GM12865 (cell line): ENCODE measurements around the gene ZNF829.

Experiments used
- DNase-seq: peaks from one replicate; pipeline ENCODE4 v3.0.0; 2010; ENCODE audit warnings: low read depth
- H3K4me3 ChIP-seq: 2 replicates; pipeline ENCODE4 v1.5.1; 2011; ENCODE audit warnings: mild to moderate bottlenecking, low read depth, low read length, control low read depth
- TF ChIP-seq, protein P1 (sequence below): IDR thresholded peaks from 2 replicates; pipeline ENCODE4 v1.5.1; 2011; ENCODE audit warnings: low read length, control low read depth, low read depth, inconsistent platforms; ENCODE audit not compliant: insufficient read depth; ENCODE audit errors: missing control alignments

ZNF829 gene

GRCh38 chr19:36915992-36916830 lies at the start of gene ZNF829, which contains the start of gene ZNF568:
TSS of gene ZNF829 (minus strand) at chr19:36916291. CDS start at chr19:36915167, 1,124 bp downstream.
TSS of gene ZNF568 (plus strand) at chr19:36916332. CDS start at chr19:36922771, 6,439 bp downstream.
- DNase-seq, result peak; percentile 94
- H3K4me3 ChIP-seq, result peak within 1 kb of the TSS; percentile 73
- TF ChIP-seq, protein P1, sequence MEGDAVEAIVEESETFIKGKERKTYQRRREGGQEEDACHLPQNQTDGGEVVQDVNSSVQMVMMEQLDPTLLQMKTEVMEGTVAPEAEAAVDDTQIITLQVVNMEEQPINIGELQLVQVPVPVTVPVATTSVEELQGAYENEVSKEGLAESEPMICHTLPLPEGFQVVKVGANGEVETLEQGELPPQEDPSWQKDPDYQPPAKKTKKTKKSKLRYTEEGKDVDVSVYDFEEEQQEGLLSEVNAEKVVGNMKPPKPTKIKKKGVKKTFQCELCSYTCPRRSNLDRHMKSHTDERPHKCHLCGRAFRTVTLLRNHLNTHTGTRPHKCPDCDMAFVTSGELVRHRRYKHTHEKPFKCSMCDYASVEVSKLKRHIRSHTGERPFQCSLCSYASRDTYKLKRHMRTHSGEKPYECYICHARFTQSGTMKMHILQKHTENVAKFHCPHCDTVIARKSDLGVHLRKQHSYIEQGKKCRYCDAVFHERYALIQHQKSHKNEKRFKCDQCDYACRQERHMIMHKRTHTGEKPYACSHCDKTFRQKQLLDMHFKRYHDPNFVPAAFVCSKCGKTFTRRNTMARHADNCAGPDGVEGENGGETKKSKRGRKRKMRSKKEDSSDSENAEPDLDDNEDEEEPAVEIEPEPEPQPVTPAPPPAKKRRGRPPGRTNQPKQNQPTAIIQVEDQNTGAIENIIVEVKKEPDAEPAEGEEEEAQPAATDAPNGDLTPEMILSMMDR, result peak; percentile 59

DNA sequence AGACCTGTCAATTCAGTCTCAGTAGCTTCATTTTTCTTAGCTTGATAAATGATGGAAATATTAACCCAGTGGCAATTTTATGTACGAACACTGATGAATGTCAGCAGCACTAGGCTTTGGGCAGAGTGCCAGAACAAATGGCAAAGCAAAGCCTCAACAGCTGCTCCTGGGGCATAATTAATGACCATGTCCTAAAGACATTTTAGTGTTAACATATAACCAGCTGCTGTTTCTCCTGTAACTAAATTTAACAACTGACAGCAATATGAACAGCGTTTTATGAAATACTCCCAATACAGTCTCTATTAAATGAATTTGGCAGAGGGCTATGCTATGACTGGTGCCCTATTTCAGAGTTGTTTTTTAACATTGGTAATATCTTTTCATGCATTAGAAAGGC lies 47.2 kb upstream of the ZNF829 start:
- no peak for DNase-seq
- no peak overlapping the region for H3K4me3 ChIP-seq
- TF ChIP-seq, protein P1, result no peak

- DNase-seq, result no peak
- H3K4me3 ChIP-seq, result no peak overlapping the region
- TF ChIP-seq, protein P1, result no peak
Measured at GRCh38 chr19:36962346-36962745, 46.3 kb upstream of the ZNF829 start.

- no peak overlapping the region for H3K4me3 ChIP-seq
- TF ChIP-seq, protein P1, result no peak
- no peak for DNase-seq
Measured at GRCh38 chr19:36950335-36951119, 34.4 kb upstream of the ZNF829 start.

DNA sequence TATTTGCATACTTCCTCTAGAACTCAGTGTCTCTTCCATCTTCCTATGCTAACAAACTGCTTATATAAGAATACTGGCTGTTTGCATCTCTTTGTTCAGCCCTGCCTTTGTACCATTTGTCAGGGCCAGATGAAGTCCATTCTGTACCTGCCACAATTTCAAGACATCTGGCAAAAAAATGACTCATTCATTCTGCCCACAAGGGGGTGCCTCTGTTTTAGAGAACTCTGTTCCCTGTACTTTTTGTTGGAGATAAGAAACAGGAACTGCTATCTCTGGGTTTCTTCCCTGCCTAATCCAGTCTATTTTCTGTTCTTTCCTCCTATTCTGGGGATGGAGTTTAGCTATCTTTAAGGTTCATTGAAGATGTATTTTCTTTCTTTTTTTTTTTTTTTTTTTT lies 23.1 kb upstream of the ZNF829 start:
- TF ChIP-seq, protein P1, result no peak
- no peak overlapping the region for H3K4me3 ChIP-seq
- DNase-seq, result no peak

GRCh38 chr19:36931684-36932083 lies 15.6 kb upstream of the ZNF829 start:
- TF ChIP-seq, protein P1, result no peak
- DNase-seq, result no peak
- no peak overlapping the region for H3K4me3 ChIP-seq
